ENCODE measurements around the gene LGALS12. TPM values are rescaled to one million over a fixed set of nuclear protein-coding genes. Genes with fewer than 3 reads are reported as not detected.

LGALS12 gene
- total RNA-seq, 2 experiments from 2014 or later, result not detected

DNA sequence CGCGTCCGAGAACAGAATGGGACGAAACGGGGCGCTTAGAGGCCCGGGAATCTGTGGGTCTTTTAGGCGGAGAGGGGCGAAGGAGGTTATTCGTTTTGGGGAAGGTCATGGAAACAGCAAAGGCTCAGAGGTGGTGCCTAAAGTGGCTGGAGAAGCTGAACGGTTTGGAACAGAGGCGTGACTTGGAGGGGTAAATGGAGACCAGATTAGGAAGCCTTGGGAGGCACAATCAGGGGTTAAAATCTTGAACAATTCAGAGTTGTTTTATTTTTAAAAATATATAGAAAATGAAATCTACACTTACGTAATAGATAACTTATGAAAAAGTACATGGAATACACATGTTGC lies 14.7 kb upstream of the LGALS12 start:
- Histone ChIP-seq H3K79me2 (ENCODE audit: insufficient read depth, low read depth, low read length) (no peaks in the 10 kb centered on the region), H3K9me3 (ENCODE audit: low read length) (no peaks in the 10 kb centered on the region), H3K9me2 (ENCODE audit: insufficient read depth, low read length) (no peaks in the 10 kb centered on the region), H3K4me2 (ENCODE audit: low read length) (no peak overlapping the region), H4K20me1 (ENCODE audit: insufficient read depth, low read length) (no peaks in the 10 kb centered on the region), H3K4me3 (ENCODE audit: low read depth, low read length, poor library complexity, severe bottlenecking) (no peak overlapping the region), H3K4me1 (ENCODE audit: insufficient read depth, low read length, poor library complexity, severe bottlenecking) (no peaks in the 10 kb centered on the region), H2AFZ (ENCODE audit: low read length) (no peak overlapping the region), H3K27ac (ENCODE audit: low read depth, low read length, poor library complexity, severe bottlenecking) (no peak overlapping the region), H3K36me3 (ENCODE audit: insufficient read depth, low read length) (no peaks in the 10 kb centered on the region)
- BruUV-seq (replicated peaks), result no TSS peak
- no peak for TF ChIP-seq EZH2phosphoT487 (IDR thresholded peaks at IDR 0.05; ENCODE audit: borderline replicate concordance, low read depth, low read length)
- TF ChIP-seq, protein P1, sequence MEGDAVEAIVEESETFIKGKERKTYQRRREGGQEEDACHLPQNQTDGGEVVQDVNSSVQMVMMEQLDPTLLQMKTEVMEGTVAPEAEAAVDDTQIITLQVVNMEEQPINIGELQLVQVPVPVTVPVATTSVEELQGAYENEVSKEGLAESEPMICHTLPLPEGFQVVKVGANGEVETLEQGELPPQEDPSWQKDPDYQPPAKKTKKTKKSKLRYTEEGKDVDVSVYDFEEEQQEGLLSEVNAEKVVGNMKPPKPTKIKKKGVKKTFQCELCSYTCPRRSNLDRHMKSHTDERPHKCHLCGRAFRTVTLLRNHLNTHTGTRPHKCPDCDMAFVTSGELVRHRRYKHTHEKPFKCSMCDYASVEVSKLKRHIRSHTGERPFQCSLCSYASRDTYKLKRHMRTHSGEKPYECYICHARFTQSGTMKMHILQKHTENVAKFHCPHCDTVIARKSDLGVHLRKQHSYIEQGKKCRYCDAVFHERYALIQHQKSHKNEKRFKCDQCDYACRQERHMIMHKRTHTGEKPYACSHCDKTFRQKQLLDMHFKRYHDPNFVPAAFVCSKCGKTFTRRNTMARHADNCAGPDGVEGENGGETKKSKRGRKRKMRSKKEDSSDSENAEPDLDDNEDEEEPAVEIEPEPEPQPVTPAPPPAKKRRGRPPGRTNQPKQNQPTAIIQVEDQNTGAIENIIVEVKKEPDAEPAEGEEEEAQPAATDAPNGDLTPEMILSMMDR (conservative IDR thresholded peaks at IDR 0.05; ENCODE audit: low read length), result no peak
- intact Hi-C loops (cut with micrococcal nuclease; ENCODE audit: unreplicated experiment), result no loop called here
- ChIA-PET CTCF (ENCODE audit: unreplicated experiment) (no interaction called here), POLR2A (no interaction called here)
- no peak for DNase-seq (ENCODE audit: low spot score)

DNA sequence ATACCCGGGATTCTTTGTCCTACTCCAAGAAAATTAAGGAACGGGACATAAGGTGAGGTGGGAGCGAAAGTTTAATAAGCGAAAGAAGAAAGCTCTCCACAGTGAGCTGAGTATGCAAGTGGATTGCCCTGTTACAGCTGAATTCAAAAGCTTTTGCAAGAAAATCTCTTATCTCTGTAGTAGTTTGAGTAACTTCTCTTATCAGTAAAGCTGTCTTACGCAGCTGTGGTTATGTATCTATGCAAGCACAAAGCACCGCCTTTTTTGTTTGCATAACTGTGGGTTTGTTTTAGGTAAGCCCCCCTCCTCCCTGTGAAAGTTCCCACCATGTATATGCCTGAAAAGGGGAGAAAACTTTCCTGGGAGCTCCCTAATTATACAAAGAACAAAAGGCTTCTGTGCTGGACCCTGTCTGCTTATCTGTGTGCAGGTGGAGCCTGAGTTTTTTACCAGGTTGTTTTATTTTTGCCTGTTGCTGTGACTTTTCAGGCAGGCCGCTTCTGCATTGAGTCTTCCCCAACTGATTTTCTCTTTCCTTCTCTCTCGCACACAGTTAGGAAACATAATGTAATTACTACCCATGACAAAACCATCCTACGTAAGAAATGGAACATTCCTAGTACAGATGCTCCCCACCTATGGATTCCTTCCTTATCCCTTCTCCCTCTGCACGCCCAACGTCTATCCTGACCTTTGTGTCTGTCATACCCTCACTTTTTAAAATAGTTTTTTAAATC lies 14.1 kb upstream of the LGALS12 start:
- H4K20me1 ChIP-seq (ENCODE audit: insufficient read depth, low read length), result no peaks in the 10 kb centered on the region
- no peak overlapping the region for H3K4me3 ChIP-seq (ENCODE audit: low read depth, low read length, poor library complexity, severe bottlenecking)
- no peak for DNase-seq (ENCODE audit: low spot score)
- TF ChIP-seq, protein P1 (conservative IDR thresholded peaks at IDR 0.05; ENCODE audit: low read length), result no peak
- no peak for TF ChIP-seq EZH2phosphoT487 (IDR thresholded peaks at IDR 0.05; ENCODE audit: borderline replicate concordance, low read depth, low read length)
- no peaks in the 10 kb centered on the region for H3K79me2 ChIP-seq (ENCODE audit: insufficient read depth, low read depth, low read length)
- H3K9me3 ChIP-seq (ENCODE audit: low read length), result no peaks in the 10 kb centered on the region
- H2AFZ ChIP-seq (ENCODE audit: low read length), result no peak overlapping the region
- intact Hi-C loops (cut with micrococcal nuclease; ENCODE audit: unreplicated experiment), result no loop called here
- ChIA-PET POLR2A (no interaction called here), CTCF (ENCODE audit: unreplicated experiment) (no interaction called here)
- no peaks in the 10 kb centered on the region for H3K36me3 ChIP-seq (ENCODE audit: insufficient read depth, low read length)
- H3K4me2 ChIP-seq (ENCODE audit: low read length), result no peak overlapping the region
- BruUV-seq (replicated peaks), result no TSS peak
- H3K9me2 ChIP-seq (ENCODE audit: insufficient read depth, low read length), result no peaks in the 10 kb centered on the region
- H3K27ac ChIP-seq (ENCODE audit: low read depth, low read length, poor library complexity, severe bottlenecking), result no peak overlapping the region
- H3K4me1 ChIP-seq (ENCODE audit: insufficient read depth, low read length, poor library complexity, severe bottlenecking), result no peaks in the 10 kb centered on the region

DNA sequence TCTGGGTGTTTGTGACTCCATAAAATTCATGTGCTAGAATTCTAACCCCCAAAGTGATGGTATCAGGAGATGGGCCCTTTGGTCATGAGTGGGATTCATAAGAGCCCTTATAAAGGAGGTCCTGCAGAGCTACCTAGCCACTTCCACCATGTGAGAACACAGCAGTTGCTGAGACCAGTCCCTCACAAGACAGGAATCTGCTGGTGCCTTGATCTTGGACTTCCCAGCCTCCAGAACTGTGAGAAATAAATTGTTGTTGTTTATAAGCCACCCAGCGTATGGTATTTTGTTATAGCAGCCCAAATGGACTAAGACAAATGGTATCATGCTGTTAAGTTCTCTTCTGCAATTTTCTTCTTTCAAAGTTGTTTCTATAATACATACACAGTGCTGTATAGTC lies 13.4 kb upstream of the LGALS12 start:
- Histone ChIP-seq H4K20me1 (ENCODE audit: insufficient read depth, low read length) (no peaks in the 10 kb centered on the region), H3K9me3 (ENCODE audit: low read length) (no peaks in the 10 kb centered on the region), H3K4me1 (ENCODE audit: insufficient read depth, low read length, poor library complexity, severe bottlenecking) (no peaks in the 10 kb centered on the region), H3K4me2 (ENCODE audit: low read length) (no peak overlapping the region), H3K36me3 (ENCODE audit: insufficient read depth, low read length) (no peaks in the 10 kb centered on the region), H2AFZ (ENCODE audit: low read length) (no peak overlapping the region), H3K27ac (ENCODE audit: low read depth, low read length, poor library complexity, severe bottlenecking) (no peak overlapping the region), H3K79me2 (ENCODE audit: insufficient read depth, low read depth, low read length) (no peaks in the 10 kb centered on the region), H3K9me2 (ENCODE audit: insufficient read depth, low read length) (no peaks in the 10 kb centered on the region), H3K4me3 (ENCODE audit: low read depth, low read length, poor library complexity, severe bottlenecking) (no peak overlapping the region)
- intact Hi-C loops (cut with micrococcal nuclease; ENCODE audit: unreplicated experiment), result no loop called here
- ChIA-PET CTCF (ENCODE audit: unreplicated experiment) (no interaction called here), POLR2A (no interaction called here)
- DNase-seq (ENCODE audit: low spot score), result no peak
- no TSS peak for BruUV-seq (replicated peaks)
- TF ChIP-seq EZH2phosphoT487 (IDR thresholded peaks at IDR 0.05; ENCODE audit: borderline replicate concordance, low read depth, low read length), result no peak
- TF ChIP-seq, protein P1 (conservative IDR thresholded peaks at IDR 0.05; ENCODE audit: low read length), result no peak

Measured in OCI-LY7 (cell line).